NCI-H526 (cell line): ENCODE data around the gene CAPN2.

ENCODE experiments used
- DNase-seq, 2 experiments: peaks; one replicate each; lab custom pipeline; 2025; lab: John Stamatoyannopoulos, UW

Gene CAPN2

GRCh38 chr1:223761411-223761810 is 49.1 kb downstream of the CAPN2 start:
- no peak for DNase-seq

- no peak for DNase-seq
Observed at GRCh38 chr1:223763251-223763650, 50.9 kb downstream of the CAPN2 start.

- DNase-seq = no peak
Observed at GRCh38 chr1:223763881-223764280, 51.5 kb downstream of the CAPN2 start.

- peak in 1 of 2 experiments; percentile 5 for DNase-seq
Observed at GRCh38 chr1:223765036-223765718, 52.8 kb downstream of the CAPN2 start.

GRCh38 chr1:223765719-223766340 is 53.5 kb downstream of the CAPN2 start:
- DNase-seq = no peak

- DNase-seq = no peak
Observed at GRCh38 chr1:223770621-223771315, 58.4 kb downstream of the CAPN2 start.

- DNase-seq = no peak
Observed at GRCh38 chr1:223771469-223771813, 59.1 kb downstream of the CAPN2 start.

- DNase-seq = no peak
Observed at GRCh38 chr1:223771814-223772770, 59.8 kb downstream of the CAPN2 start.

GRCh38 chr1:223772771-223773160 is 60.4 kb downstream of the CAPN2 start:
- no peak for DNase-seq

- peak in 1 of 2 experiments; percentile 2 for DNase-seq
Observed at GRCh38 chr1:223774134-223774814, 61.9 kb downstream of the CAPN2 start.

- no peak for DNase-seq
Observed at GRCh38 chr1:223775054-223775453, 62.7 kb downstream of the CAPN2 start.

- DNase-seq = no peak
Observed at GRCh38 chr1:223775711-223776074, 63.4 kb downstream of the CAPN2 start.

- no peak for DNase-seq
Observed at GRCh38 chr1:223776075-223776814, 63.9 kb downstream of the CAPN2 start.

- DNase-seq = no peak
Observed at GRCh38 chr1:223776826-223777454, 64.6 kb downstream of the CAPN2 start.

GRCh38 chr1:223780318-223780717 is 68.0 kb downstream of the CAPN2 start:
- no peak for DNase-seq

- DNase-seq = no peak
Observed at GRCh38 chr1:223780949-223781348, 68.6 kb downstream of the CAPN2 start.

GRCh38 chr1:223783676-223784075 is 71.3 kb downstream of the CAPN2 start:
- DNase-seq = no peak

GRCh38 chr1:223784541-223784940 is 72.2 kb downstream of the CAPN2 start:
- no peak for DNase-seq

GRCh38 chr1:223785808-223786207 is 73.5 kb downstream of the CAPN2 start:
- no peak for DNase-seq

GRCh38 chr1:223788746-223789415 is 76.5 kb downstream of the CAPN2 start:
- no peak for DNase-seq
